SK-N-SH (cell line): ENCODE measurements around the gene CCDC40. TPM values are rescaled to one million over a fixed set of nuclear protein-coding genes. Genes with fewer than 3 reads are reported as not detected.

ENCODE experiments used
- CTCF ChIA-PET: fragments of 300-600, 350-600 bp; formaldehyde crosslinking; extraction: SDS; loops from one replicate; lab custom pipeline; 2021; lab: Yijun Ruan, JAX
- POLR2A ChIA-PET: fragments of 350-600 bp; sonication (Branson Sonifier 250); formaldehyde crosslinking; extraction: SDS; loops from one replicate; lab custom pipeline; 2020; ENCODE audit warnings: antibody characterized with exemption, inconsistent platforms; lab: Yijun Ruan, JAX
- DNase-seq: peaks from one replicate; pipeline ENCODE4 v3.0.0; 2012
- H2AFZ ChIP-seq: fragments of 200-600 bp; sonication (generic); 2 replicates; pipeline ENCODE4 v1.8.1; 2016; ENCODE audit warnings: antibody characterized with exemption, mild to moderate bottlenecking, low read depth
- H3F3A ChIP-seq: fragments of 200-600 bp; sonication (generic); replicated peaks from 2 replicates; pipeline ENCODE3; 2016; ENCODE audit warnings: antibody characterized with exemption, mild to moderate bottlenecking; ENCODE audit not compliant: insufficient read depth
- H3K27ac ChIP-seq, 2 experiments: fragments of 200-500 bp in 1 of 2; fragments of 200-600 bp in 1 of 2; sonication (Bioruptor generic) in 1 of 2; sonication (generic), shearing (Covaris generic) in 1 of 2; 2 replicates each; pipeline versions ENCODE4 v1.5.1 to v1.6.1; 2014 to 2016; ENCODE audit warnings: low read depth in 2 of 2, inconsistent platforms in 1 of 2, low read length in 1 of 2, mild to moderate bottlenecking in 1 of 2, mixed read lengths in 1 of 2
- H3K27me3 ChIP-seq: fragments of 200-600 bp; sonication (generic), shearing (Covaris generic); 2 replicates; pipeline ENCODE4 v1.6.1; 2016; ENCODE audit warnings: mixed run types; ENCODE audit not compliant: insufficient read depth
- H3K36me3 ChIP-seq, 2 experiments: fragments of 200-500 bp in 1 of 2; fragments of 200-600 bp in 1 of 2; sonication (Bioruptor generic) in 1 of 2; sonication (generic) in 1 of 2; replicated peaks in 1 of 2; 2 replicates each; pipeline versions ENCODE3 to v1.5.1; 2014 to 2016; ENCODE audit warnings: low read length in 1 of 2, mild to moderate bottlenecking in 1 of 2; ENCODE audit not compliant: insufficient read depth in 2 of 2, control insufficient read depth in 1 of 2
- H3K4me1 ChIP-seq, 2 experiments: fragments of 200-500 bp in 1 of 2; fragments of 200-600 bp in 1 of 2; sonication (Bioruptor generic) in 1 of 2; sonication (generic), shearing (Covaris generic) in 1 of 2; 2 replicates each; pipeline versions ENCODE4 v1.5.1 to v1.6.1; 2014 to 2016; ENCODE audit warnings: low read depth in 1 of 2, low read length in 1 of 2, mixed run types in 1 of 2; ENCODE audit not compliant: insufficient read depth in 2 of 2, control insufficient read depth in 1 of 2
- H3K4me2 ChIP-seq: fragments of 200-600 bp; sonication (generic), shearing (Covaris generic); 2 replicates; pipeline ENCODE4 v1.6.1; 2017; ENCODE audit warnings: mixed run types
- H3K4me3 ChIP-seq, 2 experiments: fragments of 200-500 bp in 1 of 2; fragments of 200-600 bp in 1 of 2; sonication (Bioruptor generic) in 1 of 2; sonication (generic), shearing (Covaris generic) in 1 of 2; 2 replicates each; pipeline versions ENCODE4 v1.5.1 to v1.8.1; 2014 to 2016; ENCODE audit warnings: low read depth in 2 of 2, inconsistent platforms in 1 of 2, low read length in 1 of 2, mild to moderate bottlenecking in 1 of 2, mixed read lengths in 1 of 2, moderate library complexity in 1 of 2
- H3K79me2 ChIP-seq: fragments of 200-600 bp; sonication (generic); 2 replicates; pipeline ENCODE4 v1.8.1; 2017; ENCODE audit warnings: mild to moderate bottlenecking; ENCODE audit not compliant: insufficient read depth
- H3K9ac ChIP-seq: fragments of 200-600 bp; sonication (generic); 2 replicates; pipeline ENCODE4 v1.6.1; 2017; ENCODE audit warnings: mixed run types
- H3K9me2 ChIP-seq: fragments of 200-600 bp; sonication (generic); 2 replicates; pipeline ENCODE4 v1.6.1; 2017; ENCODE audit warnings: mixed run types
- H3K9me3 ChIP-seq: fragments of 200-600 bp; sonication (generic); 2 replicates; pipeline ENCODE4 v1.6.1; 2017; ENCODE audit warnings: mixed run types, mild to moderate bottlenecking, moderate library complexity
- H4K20me1 ChIP-seq: fragments of 200-600 bp; sonication (generic); 2 replicates; pipeline ENCODE4 v1.6.1; 2017; ENCODE audit warnings: mild to moderate bottlenecking, mixed run types; ENCODE audit not compliant: insufficient read depth
- GATA2 ChIP-seq: sonication (generic); formaldehyde crosslinking; IDR thresholded peaks from 2 replicates; pipeline ENCODE4 v1.5.0; 2020; ENCODE audit warnings: mild to moderate bottlenecking, missing genetic modification reagents
- IRF3 ChIP-seq: fragments of 150-350 bp; IDR thresholded peaks from 2 replicates; pipeline ENCODE4 v1.6.1; 2016; ENCODE audit warnings: mild to moderate bottlenecking, low read depth, low read length
- JUND ChIP-seq: IDR thresholded peaks from 2 replicates; pipeline ENCODE4 v1.4.0; 2012
- MEF2A ChIP-seq: IDR thresholded peaks from 2 replicates; pipeline ENCODE4 v1.4.0; 2012; ENCODE audit warnings: low read depth, borderline replicate concordance
- MXI1 ChIP-seq: IDR thresholded peaks from 2 replicates; pipeline ENCODE4 v1.6.1; 2012; ENCODE audit warnings: mild to moderate bottlenecking, low read depth, low read length, improper control_type of control experiment
- NFIC ChIP-seq: IDR thresholded peaks from 2 replicates; pipeline ENCODE4 v1.4.0; 2012; ENCODE audit warnings: borderline replicate concordance
- RAD21 ChIP-seq: IDR thresholded peaks from 2 replicates; pipeline ENCODE4 v1.6.1; 2012; ENCODE audit warnings: mild to moderate bottlenecking, low read length
- RCOR1 ChIP-seq: fragments of 150-350 bp; IDR thresholded peaks from 2 replicates; pipeline ENCODE4 v1.6.1; 2017; ENCODE audit warnings: antibody characterized with exemption, low read length
- REST ChIP-seq: IDR thresholded peaks from 2 replicates; pipeline ENCODE4 v1.6.1; 2012; ENCODE audit warnings: mild to moderate bottlenecking, low read depth, low read length, moderate library complexity
- RFX5 ChIP-seq: IDR thresholded peaks from 2 replicates; pipeline ENCODE4 v1.6.1; 2012; ENCODE audit warnings: mild to moderate bottlenecking, improper control_type of control experiment, low read length
- TAF1 ChIP-seq: IDR thresholded peaks from 2 replicates; pipeline ENCODE4 v1.6.1; 2012; ENCODE audit warnings: low read depth, mild to moderate bottlenecking, low read length, moderate library complexity, borderline replicate concordance
- TEAD4 ChIP-seq: IDR thresholded peaks from 2 replicates; pipeline ENCODE4 v1.4.0; 2012; ENCODE audit warnings: mild to moderate bottlenecking, borderline replicate concordance; ENCODE audit not compliant: insufficient read depth
- YY1 ChIP-seq: IDR thresholded peaks from 2 replicates; pipeline ENCODE4 v1.4.0; 2012; ENCODE audit warnings: low read depth, mild to moderate bottlenecking
- WGBS: methylation state at CpG from one replicate; pipeline ENCODE4 v1.1.6; 2017; ENCODE audit warnings: low lambda C conversion rate; 5-methylcytosine and 5-hydroxymethylcytosine counted together
- polyA plus RNA-seq, 3 experiments: library from polyadenylated mRNA; depleted of rRNA; stranded (reverse); fragments of >200 nt; gene quantifications; 2 replicates each; pipeline ENCODE4 v1.2.3, GENCODE V29; 2012
- TF ChIP-seq, protein P1 (sequence below): IDR thresholded peaks from 2 replicates; pipeline ENCODE4 v1.4.0; 2012; ENCODE audit warnings: low read depth

CCDC40 gene
- polyA plus RNA-seq, 1 of the 3 experiments (the other 2 are of a cell fraction): 17.3 TPM

DNA sequence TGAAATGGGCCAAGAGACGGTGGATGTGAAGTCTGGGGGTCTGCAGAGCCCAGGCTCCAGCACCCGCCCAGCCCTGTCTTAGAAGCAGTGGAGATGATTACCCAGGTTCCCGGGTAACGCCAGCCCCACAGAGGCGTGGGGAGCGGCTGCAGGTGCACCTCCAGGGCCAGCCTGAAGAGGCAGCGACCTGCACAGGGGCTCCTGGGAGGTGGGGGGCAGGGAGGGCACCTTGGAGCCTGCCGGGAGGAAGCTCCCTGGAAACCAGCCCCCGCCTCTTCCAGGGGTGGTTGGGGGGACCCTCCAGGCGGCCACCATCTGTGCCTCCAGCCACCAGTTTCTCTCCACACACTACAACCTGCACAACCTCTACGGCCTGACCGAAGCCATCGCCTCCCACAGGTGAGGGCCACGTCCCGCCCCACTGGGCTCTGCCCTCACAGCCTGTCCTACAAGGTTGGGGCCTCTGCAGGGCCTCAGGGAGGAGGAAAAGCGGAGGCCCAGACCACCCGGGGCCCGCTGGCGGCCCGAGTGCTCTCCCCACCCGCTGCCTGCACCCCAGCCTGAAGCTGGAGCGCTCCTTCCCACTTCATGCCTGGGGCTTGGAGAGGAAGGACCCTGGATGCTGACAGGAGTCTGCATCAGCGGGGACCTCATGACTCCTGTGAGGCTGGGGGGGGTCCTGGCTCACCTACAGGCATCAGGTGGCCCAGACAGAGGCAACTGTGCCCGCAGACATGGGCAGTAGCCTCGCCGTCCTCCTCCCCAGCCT, 75.4 kb downstream of the CCDC40 start:
- no peaks in the 10 kb centered on the region for H3K9me2 ChIP-seq
- H3K4me3 ChIP-seq: no peak overlapping the region
- no peaks in the 10 kb centered on the region for H3K79me2 ChIP-seq
- H2AFZ ChIP-seq: no peak overlapping the region
- DNase-seq: peak; percentile 56
- H3K9ac ChIP-seq: no peak overlapping the region
- H3K9me3 ChIP-seq: no peaks in the 10 kb centered on the region
- no peaks in the 10 kb centered on the region for H3K27me3 ChIP-seq
- H3K4me1 ChIP-seq: no peaks in the 10 kb centered on the region
- POLR2A ChIA-PET: interaction anchor here (1.2 kb wide), 1 partner anchor 8 kb away, joined by 4 read pairs; no protein-coding TSS in a partner anchor
- H3K36me3 ChIP-seq: peaks cover 0 to 9% of the 10 kb centered on the region in 2 experiments
- H4K20me1 ChIP-seq: no peaks in the 10 kb centered on the region
- H3K4me2 ChIP-seq: no peak overlapping the region
- H3K27ac ChIP-seq: no peak overlapping the region
- H3F3A ChIP-seq: peaks cover 10% of the 10 kb centered on the region
- no peak for TF ChIP-seq GATA2 (CRISPR knock-in tag)
- no peak for TF ChIP-seq JUND
- TF ChIP-seq TEAD4: no peak
- TF ChIP-seq RFX5: no peak
- TF ChIP-seq, protein P1, sequence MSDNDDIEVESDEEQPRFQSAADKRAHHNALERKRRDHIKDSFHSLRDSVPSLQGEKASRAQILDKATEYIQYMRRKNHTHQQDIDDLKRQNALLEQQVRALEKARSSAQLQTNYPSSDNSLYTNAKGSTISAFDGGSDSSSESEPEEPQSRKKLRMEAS: no peak
- TF ChIP-seq RAD21: no peak
- no peak for TF ChIP-seq YY1
- TF ChIP-seq RCOR1: no peak
- no peak for TF ChIP-seq NFIC
- no peak for TF ChIP-seq TAF1
- TF ChIP-seq MXI1: no peak
- TF ChIP-seq IRF3: no peak
- no peak for TF ChIP-seq MEF2A
- TF ChIP-seq REST: no peak
- TF ChIP-seq, all 33 proteins: peak for 0
- 81% methylated on average over 17 of the region's 26 CpGs for WGBS
- CTCF ChIA-PET: interaction anchor here (0.7 to 2.8 kb wide), 5 partner anchors 10 to 40 kb away, joined by 3 to 13 read pairs (median 3); partner anchors contain the start of gene GAA
